GM21723 (cell line): ENCODE data around the gene GYPE.
"Not testable (repeated sequence)": the region's sequence is repeated elsewhere in the genome, so short reads cannot be mapped to it uniquely, and the experiment has no call there.

Experiments used
- ATAC-seq: cut with Tn5 transposase; IDR thresholded peaks from one replicate; pipeline ENCODE4 v1.9.1; 2021; ENCODE audit warnings: mild to moderate bottlenecking, moderate library complexity; ENCODE audit not compliant: unreplicated experiment

The GYPE gene

DNA sequence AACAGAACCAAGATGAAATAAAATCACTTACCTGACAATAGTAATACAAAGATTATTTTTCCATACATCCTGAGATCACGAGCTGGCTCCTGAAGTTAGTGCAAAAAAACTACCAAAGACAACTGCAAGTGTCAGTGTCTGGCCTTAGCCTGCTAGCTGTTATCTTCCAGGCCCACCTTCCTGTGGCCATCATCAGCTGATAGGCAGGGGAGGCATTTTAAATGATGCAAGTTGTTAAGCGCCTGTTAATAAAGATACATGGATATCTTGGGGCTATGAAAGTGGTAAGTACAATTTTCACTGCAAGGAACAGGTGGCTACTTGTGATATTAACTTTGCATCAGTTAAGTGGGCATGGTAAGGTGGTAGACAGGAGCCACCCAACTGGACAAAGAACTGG is at the start of gene GYPE:
TSS of gene GYPE (minus strand) at position 120 of the 400 bp plus-strand sequence. CDS start at position 68, 52 bp downstream.
- ATAC-seq, result not testable (repeated sequence)

DNA sequence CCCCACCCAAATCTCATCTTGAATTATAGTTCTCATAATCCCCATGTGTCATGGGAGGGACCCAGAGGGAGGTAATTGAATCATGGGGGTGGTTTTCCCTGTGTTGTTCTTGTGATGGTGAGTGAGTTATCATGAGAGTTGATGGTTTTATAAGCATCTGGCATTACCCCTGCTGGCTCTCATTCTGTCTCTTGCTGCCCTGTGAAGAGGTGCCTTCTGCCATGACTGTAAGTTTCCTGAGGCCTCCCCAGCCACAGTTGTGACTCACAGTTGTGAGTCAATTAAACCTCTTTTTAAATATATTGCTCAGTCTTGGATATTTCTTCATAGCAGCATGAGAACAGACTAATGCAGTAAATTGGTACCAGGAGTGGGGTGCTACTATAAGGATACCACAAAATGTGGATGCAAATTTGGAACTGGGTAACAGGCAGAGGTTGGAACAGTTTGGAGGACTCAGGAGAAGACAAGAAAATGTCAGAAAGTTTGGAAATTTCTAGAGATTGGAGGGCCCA is 46.2 kb upstream of the GYPE start:
- not testable (repeated sequence) for ATAC-seq

DNA sequence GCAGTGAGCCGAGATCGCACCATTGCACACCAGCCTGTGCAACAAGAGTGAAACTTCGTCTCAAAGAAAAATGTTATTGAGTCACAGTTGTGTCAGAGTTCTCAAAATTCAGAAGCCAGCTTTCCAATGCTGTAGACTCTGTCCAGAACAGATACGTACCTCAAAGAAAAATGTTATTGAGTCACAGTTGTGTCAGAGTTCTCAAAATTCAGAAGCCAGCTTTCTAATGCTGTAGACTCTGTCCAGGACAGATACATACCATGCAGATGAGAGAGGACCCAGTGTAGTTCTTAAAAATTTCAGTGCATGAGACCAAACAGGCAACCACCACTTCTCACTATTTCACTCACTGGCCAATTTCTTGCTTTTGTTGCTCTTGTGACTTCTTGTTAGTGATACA is 45.6 kb upstream of the GYPE start:
- not testable (repeated sequence) for ATAC-seq

DNA sequence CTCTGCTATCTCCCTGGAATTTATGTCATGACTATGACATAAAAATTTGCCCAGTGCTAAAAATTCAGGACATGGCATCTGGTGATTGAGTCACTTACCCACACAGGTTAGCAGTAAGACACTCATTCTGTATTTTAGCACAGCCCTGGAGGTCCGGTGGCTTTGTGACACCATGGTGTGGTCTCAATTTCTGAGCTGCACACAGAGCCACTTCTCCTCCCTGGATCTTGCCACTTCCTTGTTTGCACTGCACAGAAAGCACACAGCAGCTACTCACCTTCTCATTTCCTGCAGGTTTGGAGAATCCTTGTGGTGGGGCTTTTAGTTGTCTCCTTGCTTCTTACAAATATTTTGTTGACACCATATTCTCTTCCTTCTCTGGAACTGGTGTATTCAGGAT is 44.8 kb upstream of the GYPE start:
- ATAC-seq, result not testable (repeated sequence)

DNA sequence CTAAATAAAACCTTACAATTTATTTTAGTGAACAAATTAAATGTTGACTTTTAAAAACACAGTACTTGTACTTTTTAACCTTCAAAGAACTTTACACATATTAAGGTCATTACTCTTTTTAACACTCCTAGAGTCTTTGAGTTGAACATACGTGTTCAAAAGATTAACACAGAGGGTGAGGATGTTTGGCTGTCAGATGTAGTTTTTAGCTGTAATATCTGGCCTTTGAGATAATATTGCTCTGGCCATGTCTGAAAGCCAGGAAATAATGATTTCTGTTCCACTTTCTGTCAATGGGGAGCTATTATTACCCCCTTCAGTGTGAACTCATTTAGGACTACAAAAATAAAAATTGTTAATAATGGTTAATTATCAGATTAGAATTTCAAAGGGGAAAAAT is 42.1 kb upstream of the GYPE start:
- ATAC-seq, result not testable (repeated sequence)

DNA sequence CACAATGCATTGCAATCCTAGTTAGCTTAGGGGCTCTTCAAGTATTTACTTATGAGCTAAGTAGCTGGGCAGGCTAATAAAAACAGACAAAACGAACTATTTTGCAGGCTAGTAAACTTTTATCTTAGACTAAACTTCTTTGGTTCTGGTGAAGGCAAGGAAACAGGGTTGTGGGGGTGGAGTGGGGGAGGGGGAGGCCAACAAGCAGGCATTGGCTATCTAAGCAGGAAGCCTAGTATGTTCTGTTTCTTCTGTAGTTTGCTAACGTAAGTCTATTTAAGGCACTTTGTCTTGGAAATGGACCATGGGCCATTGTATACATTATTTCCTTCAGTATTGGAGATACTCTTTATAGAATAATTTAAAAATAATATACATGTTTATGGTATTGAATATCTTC is 35.3 kb upstream of the GYPE start:
- not testable (repeated sequence) for ATAC-seq

DNA sequence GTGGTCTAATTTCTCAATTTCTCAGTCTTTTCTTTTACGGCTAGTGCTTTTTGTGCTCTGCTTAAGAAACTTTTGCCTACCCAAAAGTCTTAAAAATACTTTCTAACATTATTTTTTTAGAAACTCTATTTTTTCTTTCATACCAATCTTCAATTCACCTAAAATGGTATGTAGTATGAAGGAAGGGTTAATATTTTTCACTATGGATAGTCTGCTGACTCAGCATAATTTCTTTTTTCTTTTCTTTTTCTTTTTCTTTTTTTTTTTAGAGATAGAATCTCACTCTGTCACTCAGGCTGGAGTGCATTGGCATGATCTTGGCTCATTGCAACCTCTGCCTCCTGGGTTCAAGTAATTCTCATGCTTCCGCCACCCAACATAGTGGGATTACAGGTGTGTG is 34.2 kb upstream of the GYPE start:
- ATAC-seq, result no peak

DNA sequence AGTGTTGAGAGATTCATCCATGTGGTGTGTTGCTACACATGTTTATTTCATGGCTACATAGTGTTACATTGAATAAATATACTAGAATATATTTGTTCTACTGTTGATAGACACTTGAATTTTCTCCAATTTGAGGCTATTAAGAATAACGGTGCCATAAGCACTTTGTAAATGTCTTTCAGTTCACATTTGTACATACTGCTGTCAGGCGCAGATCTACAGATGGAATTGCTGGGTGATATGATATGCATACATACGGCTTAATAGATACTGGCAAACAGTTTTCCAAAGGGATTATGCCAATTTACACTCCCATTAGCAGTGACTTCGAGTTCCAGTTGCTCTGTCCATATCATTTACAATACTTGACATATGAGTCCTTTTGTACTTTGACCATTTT is 33.5 kb upstream of the GYPE start:
- ATAC-seq, result not testable (repeated sequence)

DNA sequence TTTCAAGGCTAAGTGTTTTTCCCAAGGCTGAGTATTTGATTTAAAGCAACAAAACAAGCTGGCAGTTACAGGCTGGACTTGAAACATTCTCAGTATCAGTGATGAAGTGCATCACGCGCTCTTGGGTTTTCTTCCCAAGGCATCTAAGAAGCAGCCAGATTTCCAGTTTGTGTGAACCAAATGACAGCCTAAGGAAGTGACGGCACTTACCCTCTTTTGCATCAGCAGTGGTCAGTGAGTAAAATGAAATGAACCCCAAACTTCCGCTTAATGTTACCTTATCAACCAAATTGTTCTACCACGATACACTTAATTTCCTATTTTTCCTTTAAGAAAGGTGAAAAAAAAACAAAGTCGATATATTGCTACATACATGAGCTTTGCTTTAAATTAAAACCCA is 15.8 kb upstream of the GYPE start:
- no peak for ATAC-seq

DNA sequence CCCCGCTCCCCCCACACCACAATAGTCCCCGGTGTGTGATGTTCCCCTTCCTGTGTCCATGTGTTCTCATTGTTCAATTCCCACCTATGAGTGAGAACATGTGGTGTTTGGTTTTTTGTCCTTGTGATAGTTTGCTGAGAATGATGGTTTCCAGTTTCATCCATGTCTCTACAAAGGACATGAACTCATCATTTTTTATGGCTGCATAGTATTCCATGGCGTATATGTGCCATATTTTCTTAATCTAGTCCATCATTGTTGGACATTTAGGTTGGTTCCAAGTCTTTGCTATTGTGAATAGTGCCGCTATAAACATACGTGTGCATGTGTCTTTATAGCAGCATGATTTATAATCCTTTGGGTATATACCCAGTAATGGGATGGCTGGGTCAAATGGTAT is 11.1 kb upstream of the GYPE start:
- not testable (repeated sequence) for ATAC-seq

DNA sequence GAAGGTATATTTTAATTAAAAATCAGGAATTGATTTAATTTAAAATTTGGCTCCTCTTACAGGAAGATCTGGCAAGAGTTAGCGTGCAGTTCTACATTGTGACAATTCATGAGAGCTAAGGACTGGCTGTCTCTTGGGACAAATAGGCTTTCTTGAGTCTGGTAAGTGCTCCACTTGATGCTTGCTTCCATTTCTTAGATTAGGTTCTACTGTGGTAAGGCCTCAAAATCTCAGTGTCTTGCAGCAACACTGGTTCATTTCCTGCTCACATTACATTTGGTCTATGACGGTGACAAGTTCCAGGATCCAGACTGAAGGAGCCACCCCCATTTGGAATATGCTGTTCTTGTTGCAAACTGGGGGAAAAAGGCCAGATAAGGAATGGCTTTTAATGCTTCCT is 7.1 kb upstream of the GYPE start:
- not testable (repeated sequence) for ATAC-seq

DNA sequence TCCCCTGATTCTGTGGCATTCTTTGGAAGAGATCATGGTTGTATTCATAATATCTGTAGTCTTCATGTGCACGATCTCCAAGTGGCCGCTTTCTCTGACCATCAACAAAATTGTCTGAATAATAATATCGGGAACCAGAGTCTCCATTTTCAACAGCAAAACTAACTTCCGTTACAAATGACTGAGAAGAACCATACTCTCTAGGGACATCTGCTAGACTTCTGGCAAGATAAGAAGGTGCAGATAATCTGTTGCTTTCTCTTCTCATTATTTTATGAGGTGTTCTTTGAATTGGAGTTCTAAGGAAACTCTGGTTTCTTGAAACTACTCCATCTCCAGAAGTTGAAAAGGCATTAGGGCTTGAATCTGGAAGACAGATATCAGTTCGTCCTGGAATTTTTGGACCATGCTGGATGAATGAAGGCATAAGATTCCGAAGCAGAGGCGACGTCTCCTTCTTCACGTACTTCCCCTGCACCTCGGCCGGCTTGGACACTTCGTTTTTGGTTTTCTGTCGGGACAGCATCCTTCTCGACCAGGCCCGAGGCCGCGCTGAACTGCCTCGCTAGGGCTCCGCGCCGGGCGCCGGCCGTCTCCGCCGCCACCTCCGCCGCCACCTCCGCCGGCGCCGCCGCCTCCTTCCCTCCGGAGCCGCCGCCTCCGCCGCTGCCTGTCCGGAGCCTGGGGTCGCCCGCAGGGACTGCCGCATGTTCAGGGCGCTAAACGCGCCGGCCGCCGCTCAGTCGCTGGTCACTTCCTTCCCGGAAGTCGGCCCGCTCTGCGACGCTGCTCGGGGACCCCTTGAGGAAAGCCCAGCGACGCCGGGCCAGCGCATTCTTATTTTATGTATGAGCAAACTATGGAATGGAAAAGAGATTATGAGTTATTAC is 6.4 kb upstream of the GYPE start:
- ATAC-seq, result peak; percentile 66

DNA sequence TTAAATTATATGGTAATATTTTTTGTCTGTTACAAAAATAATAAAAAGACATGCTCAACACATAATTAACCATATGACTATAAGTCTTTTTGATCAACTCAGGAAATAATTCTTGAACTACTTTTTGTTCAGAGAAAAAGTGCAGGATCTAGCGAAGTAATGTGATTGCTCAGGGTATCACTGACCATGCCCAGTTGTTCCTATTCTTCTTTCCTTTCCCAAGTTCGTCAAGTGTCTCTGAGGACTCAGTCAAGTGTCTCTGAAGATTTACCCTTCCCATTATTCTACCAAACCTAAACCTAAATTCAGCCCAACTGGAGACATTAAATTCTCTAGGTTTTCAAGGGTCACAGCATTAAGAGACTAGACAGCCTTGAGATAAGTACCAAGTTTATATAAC is 5.5 kb upstream of the GYPE start:
- not testable (repeated sequence) for ATAC-seq

DNA sequence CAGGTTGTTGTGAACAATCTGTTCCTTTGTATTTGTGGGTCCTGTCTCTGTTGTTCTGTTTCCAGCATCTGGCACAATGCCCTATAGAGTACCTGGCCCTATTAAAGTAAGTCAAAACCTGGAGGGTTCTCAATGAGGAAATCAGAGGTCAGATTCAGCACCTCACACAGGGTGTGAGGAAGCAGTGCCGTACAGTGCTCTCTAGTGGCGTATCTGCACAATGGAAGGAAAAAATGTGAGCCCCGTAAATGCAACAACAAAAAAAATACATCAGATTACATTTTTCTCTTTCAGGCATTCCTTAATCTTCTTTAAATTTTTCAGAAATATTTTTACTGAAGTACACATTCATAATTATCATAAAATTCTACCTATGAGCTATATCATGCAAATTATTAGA is 2.5 kb upstream of the GYPE start:
- peak; percentile 59 for ATAC-seq

DNA sequence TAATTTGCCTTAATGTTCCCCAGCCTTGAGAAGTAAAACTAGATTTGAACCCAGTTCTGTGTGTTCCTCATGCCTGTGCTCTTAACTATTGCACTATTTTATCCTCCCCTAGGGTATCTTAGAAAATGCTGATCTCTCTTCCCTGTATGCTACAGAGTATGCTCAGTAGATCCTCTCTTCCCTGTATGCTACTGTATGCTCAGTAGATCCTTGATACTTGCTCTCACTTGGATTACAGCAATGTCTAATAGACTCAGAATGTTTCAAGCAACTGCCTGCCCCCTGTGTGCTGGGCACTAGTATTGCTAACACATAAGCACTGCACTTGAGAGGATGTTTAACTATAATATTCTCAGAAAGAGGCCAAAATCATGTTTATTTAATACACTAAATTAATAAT is 928 bp downstream of the GYPE start:
- not testable (repeated sequence) for ATAC-seq

DNA sequence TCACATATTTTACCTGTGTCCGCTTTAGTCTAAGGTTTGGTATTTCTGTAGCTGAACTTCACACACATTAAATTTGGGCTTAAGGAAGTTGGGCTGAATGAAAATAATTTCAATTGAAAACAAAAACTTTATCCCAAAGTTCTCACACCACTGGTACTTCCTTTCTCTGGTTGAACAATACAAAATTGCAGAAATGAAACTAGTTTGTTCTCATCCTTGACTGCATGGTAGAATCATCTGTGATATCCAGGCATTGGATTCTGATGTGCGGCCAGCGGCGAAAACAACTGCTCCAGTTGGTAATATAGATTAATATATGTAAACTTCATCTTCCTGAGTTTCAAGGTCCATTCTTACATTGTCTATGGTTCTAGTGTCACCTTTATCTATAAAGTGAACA is 15.0 kb downstream of the GYPE start:
- not testable (repeated sequence) for ATAC-seq

DNA sequence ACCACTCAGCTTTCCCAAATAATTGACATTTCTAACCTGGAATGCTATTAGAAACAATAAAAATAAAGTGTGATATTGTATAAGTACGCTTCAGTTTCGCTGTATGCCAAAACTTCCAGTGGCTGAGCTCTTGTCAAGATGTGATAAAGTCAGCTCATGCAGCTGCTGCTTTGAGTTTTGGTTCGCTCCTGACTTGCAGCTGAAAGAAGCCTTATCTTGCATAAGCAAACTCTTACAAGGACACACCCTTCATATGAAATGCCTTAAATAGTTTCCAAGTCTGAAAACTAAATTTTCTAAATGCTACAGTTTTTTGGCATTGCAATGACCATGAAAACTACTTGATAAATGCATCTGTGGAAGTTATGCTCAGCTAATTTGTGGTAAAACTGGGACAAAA is 17.2 kb downstream of the GYPE start:
- not testable (repeated sequence) for ATAC-seq

DNA sequence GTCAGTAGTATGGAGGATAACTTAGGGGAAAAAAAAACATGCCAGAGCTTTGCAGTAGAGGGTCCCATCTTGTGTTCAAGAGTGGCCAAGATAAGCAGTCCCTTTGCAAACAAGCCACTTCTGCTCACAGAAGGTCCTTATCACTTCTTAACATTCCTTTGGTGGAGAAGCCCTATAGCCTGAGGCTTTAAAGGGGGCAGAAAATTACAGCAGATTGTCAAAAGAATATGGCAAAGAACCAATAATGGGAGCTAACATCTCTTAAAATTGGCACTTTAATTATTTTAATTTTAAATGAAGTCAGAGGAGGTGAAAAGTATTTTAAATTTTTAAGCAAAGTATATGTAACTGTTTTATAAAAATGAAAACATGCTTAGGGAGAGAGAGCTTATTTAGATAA is 20.4 kb downstream of the GYPE start:
- not testable (repeated sequence) for ATAC-seq

DNA sequence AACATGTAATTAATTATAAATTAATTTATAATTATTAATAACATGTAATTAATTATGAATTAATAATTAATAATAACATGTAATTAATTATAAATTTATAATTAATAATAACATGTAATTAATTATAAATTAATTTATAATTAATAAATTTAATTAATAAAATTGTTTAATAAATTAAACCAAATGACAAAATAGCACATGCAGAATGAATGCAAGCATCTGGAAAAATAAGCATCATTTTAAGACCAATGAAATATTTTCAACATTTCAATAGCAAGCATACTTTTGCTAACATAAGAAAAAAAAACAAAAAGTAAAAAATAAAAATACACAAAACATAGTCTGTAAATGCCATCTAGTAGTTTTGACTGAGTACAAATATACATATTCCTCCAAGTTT is 21.8 kb downstream of the GYPE start:
- no peak for ATAC-seq

DNA sequence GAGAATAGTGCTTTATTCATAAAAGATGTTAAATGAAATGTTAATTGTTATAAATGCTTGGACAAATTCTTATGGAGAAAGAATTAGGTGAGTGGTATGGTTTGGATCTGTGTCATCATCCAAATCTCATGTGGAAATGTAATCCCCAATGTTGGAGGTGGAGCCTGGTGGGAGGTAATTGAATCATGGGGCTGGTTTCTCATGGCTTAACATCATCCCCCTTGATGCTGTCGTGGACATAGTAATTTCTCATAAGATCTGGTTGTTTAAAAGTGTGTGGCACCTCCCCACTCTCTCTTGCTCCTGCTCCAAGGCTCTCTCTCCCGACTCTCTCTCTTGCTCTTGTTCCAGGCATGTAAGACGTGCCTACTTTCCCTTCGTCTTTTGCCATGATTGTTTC is 22.5 kb downstream of the GYPE start:
- no peak for ATAC-seq

DNA sequence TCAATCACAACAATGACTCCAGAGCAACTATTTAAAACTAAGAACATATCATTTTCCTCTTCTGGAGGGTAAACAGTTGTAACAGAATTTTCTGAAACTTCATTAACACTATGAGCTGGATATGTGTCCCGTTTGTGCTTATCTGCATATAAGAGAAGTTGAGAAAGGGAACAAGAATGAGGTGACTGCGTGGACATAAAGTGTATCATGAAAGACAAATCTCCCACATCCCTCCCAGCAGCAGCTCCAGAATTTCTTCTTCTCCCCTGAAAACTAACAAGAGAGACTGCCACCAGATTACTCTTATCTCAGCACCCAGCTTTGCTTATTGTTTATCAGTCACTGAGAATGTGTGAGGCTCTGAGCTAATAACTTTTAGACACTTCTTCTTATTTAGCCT is 25.8 kb downstream of the GYPE start:
- not testable (repeated sequence) for ATAC-seq

DNA sequence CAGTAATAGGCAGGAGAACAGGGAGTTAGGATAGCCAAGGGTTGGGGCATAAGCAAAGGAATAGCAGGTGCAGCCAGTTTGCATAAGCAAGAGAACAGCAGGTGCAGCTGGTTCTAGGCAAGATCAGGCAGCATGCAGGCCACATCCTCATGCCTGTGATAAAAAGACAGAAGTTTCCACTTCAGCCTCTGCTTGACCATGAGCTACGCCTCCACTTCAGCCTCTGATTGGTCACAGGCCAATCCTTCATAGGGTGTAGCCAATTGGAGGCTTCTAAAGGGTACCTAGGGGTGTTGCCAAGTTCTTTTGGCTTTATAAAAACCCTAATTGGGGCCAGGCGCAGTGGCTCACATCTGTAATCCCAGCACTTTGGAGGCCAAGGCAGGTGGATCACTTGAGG is 30.0 kb downstream of the GYPE start:
- ATAC-seq, result not testable (repeated sequence)
